EH (cell line): Measurements from ENCODE around the gene GABBR2.
A peak's percentile ranks its signal among the peaks of the same experiment; 100 is the strongest.

ENCODE experiments used
- DNase-seq: peaks from one replicate; pipeline ENCODE4 v3.0.0-alpha.2; 2015; ENCODE audit warnings: low read depth

Gene GABBR2

GRCh38 chr9:98442114-98442513 lies 266.6 kb downstream of the GABBR2 start:
- DNase-seq, result no peak

GRCh38 chr9:98438666-98439065 lies 270.1 kb downstream of the GABBR2 start:
- DNase-seq, result peak; percentile 30

GRCh38 chr9:98437458-98438034 lies 271.2 kb downstream of the GABBR2 start:
- no peak for DNase-seq

DNA sequence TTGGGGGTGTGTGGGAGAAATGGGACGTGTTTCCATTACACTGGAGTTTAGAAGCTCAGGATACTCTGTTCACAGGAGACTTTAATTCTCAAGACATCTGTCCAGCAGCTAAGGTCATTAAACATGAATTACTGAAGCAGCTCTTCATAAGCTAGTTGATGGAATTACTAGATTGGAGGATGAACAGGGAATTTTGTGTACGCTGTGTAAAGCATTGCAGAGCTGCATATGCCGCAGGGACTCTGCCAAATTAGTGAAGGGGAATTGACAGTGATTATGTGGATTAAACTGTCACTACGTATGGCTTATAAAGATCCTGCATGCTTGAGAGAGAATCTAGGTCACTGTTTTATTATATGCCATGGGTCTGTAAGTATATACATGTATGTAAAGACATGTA lies 275.8 kb downstream of the GABBR2 start:
- no peak for DNase-seq

DNA sequence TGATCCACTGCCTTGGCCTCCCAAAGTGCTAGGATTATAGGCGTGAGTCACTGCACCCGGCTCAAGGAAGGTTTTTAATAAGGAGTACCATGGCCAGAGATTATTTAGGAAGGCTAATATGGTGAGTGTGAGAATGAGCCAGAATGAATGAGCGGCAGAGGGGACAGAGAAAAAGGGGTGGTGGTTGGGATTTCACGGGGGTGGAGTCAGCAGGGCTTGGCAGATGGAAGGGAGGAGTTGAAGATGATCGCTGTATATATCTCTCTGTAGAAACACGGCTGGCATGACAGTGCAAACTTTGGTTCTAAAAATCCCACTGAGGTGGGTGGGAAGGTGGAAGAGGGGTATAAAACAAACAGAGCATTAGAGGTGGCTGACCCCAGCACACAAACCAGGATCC lies 276.6 kb downstream of the GABBR2 start:
- DNase-seq, result no peak

GRCh38 chr9:98430535-98431292 lies 278.0 kb downstream of the GABBR2 start:
- peak; percentile 55 for DNase-seq

DNA sequence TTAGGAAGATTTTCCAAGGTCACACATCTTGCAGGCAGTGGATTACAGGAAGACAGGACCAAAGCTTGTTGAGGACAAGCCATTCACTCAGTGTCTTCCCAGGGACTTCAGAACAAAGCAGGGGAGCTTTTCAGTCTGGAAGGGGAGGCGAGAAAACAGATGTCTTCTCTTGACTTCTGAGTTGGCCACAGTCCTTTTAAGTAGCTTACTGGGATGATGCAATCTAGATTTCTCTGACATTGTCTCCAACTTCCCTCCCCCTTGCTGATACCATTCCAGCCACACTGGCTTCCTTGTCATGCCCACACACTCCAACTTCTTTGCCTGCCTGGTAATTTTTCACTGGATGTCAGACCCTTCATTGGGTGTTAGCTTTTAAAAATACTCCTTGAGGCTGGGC lies 279.1 kb downstream of the GABBR2 start:
- peak; percentile 85 for DNase-seq

GRCh38 chr9:98428454-98428853 lies 280.3 kb downstream of the GABBR2 start:
- DNase-seq, result no peak

- peak; percentile 37 for DNase-seq
Observed at GRCh38 chr9:98427491-98427890, 281.2 kb downstream of the GABBR2 start.

DNA sequence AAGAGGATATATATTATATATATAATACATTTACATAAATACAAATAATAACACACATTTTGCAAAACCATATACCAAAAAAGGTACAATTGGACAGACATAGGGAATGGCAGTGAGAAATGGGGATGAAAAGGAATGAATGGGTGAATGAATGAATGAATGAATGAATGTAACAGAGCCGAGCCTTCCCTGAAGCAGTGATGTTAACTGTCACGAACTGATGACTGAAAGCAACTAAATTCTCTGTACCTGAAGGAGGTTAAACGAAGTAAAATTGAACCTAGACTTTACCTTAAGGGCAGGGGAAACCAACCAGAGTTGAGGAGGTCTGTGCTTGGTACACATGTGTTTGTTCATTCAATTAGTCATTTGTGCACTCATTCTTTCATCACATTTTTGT lies 283.7 kb downstream of the GABBR2 start:
- no peak for DNase-seq

DNA sequence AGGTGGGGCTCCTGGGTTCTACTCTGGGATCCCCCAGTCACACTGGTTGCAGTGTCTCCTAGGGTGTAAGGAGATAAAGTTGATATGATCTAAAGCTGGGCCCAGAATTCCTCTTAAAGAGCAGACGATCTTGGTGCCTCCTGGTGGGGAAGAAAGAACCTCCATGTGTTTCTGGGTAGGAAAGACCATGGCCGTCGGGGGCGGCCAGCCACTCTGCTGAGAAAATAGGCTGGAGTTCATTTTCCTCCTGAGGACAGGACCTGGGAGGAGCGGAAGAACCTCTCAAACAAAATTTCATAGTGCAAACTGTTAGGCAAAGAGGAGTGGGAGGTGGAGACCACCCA lies 289.5 kb downstream of the GABBR2 start:
- DNase-seq, result no peak

DNA sequence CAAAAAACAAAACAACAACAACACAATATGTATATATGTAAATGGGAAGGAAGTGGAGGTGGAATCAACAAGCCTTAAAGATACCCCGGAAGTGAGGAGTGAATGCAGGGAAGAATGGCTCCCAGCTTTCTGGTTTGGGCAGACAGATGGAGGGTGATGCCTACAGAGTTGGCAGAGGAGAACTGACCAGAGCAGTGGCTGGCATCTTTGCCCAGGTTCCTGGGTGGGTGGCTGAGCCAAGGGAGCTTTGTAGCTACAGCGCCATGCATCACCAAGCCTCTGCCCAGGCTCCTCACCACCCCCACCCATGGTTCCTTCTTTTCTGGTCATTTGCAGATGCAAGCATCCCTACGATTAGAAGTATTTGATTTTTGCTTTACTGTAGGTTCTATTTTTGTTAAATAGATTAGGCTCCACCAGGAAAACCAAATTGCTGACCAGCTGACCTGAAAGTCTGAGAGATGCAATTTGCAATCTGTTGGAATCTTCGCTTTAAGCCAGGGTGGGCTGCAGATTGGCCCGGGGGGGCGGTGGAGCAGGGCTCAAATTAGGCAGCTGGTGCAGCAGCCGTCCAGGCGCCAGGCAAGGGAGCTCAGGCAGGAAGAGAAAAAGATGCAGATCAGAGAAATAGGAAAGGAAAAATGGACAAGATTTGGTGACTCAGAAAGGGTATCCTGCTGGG lies 290.0 kb downstream of the GABBR2 start:
- DNase-seq, result no peak

- no peak for DNase-seq
Observed at GRCh38 chr9:98416294-98417248, 292.2 kb downstream of the GABBR2 start.

GRCh38 chr9:98415782-98416181 lies 293.0 kb downstream of the GABBR2 start:
- DNase-seq, result no peak

- DNase-seq, result no peak
Observed at GRCh38 chr9:98413084-98413483, 295.7 kb downstream of the GABBR2 start.

- no peak for DNase-seq
Observed at GRCh38 chr9:98412101-98412842, 296.5 kb downstream of the GABBR2 start.

- peak; percentile 90 for DNase-seq
Observed at GRCh38 chr9:98410185-98410697, 298.5 kb downstream of the GABBR2 start.

DNA sequence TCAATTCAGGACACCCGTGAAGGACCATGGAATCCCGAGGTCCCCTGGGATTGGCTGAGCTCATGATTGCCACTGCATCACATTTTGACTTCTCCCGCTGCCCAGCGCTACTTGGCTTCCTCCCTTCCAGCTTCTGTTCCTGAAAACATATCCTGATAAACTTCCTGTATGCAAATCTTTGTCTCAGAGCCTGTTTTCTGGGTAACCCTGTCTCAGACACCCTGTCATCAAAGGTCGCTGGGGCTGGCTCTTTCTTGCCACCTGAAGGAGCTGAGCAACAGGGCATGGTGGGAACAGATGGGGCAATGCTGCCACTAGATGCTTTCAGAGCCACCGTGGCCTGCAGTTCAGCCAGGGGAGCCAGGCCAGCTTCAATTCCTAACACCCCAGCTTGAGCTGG lies 299.0 kb downstream of the GABBR2 start:
- DNase-seq, result no peak

GRCh38 chr9:98406469-98406868 lies 302.3 kb downstream of the GABBR2 start:
- peak; percentile 40 for DNase-seq

- DNase-seq, result no peak
Observed at GRCh38 chr9:98404237-98404636, 304.5 kb downstream of the GABBR2 start.

GRCh38 chr9:98403715-98404114 lies 305.0 kb downstream of the GABBR2 start:
- no peak for DNase-seq
